GM10847 (cell line): Measurements from ENCODE around the gene HYI.

Experiments
- POLR2A ChIP-seq: IDR thresholded peaks from 2 replicates; pipeline ENCODE4 v1.6.1; 2011; ENCODE audit not compliant: insufficient read length; ENCODE audit errors: extremely low read depth

The HYI gene, protein sequence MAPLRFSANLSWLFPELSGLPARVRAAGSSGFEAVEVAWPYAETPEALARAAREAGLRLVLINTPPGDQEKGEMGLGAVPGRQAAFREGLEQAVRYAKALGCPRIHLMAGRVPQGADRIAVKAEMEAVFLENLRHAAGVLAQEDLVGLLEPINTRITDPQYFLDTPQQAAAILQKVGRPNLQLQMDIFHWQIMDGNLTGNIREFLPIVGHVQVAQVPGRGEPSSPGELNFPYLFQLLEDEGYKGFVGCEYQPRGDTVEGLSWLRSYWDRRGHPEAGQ

DNA sequence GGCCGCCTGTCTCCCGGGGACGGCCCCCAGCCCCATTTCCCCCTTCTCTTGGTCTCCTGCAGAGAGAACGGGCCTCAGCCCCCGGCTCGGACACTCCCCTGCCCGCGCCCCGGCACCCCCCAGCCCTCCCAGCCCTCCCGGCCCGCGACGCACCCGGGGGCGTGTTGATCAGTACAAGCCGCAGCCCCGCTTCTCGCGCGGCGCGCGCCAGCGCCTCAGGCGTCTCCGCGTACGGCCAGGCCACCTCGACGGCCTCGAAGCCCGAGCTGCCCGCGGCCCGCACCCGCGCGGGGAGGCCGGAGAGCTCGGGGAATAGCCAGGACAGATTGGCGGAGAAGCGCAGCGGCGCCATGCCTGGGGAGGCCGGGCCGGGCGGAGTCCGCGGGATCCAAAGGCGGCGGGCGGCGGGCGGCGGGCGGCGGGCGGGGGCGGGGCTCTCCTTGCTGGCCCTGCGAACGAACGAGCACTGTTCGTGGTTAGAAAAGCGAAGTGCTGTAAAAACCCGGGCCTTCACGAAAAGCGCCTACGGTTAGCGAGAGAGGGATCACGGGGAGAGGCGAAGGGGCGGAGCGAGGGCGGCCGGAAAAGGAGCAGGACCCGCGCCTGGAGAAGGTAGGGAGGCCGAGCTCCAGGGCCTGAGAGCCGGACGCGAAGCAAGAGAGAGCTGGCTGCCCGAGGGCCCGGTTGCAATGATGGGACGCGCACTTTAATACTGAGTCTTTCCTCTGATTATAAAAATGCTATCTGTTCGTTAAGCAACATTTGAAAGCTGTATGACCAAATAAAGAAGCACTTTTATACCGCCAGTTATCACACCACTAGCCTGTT is at the start of gene HYI:
TSS of gene HYI (minus strand) at position 490 of the 828 bp plus-strand sequence. CDS start at position 352, 138 bp downstream.
- TF ChIP-seq POLR2A, result peak; percentile 35

DNA sequence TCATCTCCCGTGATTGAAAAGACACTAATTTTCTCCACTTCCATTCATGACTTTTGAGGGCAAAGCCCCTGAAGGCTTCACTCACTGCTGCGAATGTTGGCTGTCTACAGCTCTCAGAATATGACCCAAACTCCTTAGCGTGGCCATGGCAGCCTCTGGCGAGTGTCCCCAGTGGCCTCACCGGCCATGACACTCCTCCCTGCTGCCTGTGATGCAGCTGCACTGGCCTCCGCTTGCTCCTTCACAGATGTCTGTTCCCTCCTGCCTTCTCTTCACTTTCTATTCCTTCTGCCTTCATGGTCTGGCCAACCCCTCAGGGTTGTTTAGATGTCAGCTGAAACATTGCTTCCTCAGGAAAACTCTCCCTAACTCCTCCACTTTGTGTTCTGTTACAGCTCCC is 46.2 kb upstream of the HYI start:
- TF ChIP-seq POLR2A, result no peak

DNA sequence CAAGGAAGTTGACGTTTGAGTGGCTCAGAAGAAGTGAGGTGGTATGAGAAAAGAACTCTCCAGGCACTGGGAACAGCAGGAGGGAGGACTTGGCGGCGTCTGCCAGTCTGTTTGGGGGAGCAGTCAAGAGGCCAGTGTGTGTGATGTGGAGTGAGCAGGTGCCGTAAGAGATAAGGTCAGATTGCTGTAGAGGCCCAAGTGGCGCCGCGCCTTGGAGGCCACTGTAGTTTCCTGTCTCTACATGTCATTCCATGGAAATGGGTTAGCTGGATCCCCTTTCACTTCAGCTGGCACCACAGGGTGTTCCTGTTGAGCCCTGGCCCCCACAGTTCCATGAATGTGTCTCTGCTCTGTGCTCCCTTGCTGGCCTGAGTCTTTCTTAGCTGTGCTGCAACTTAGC is 41.5 kb upstream of the HYI start:
- TF ChIP-seq POLR2A, result no peak

DNA sequence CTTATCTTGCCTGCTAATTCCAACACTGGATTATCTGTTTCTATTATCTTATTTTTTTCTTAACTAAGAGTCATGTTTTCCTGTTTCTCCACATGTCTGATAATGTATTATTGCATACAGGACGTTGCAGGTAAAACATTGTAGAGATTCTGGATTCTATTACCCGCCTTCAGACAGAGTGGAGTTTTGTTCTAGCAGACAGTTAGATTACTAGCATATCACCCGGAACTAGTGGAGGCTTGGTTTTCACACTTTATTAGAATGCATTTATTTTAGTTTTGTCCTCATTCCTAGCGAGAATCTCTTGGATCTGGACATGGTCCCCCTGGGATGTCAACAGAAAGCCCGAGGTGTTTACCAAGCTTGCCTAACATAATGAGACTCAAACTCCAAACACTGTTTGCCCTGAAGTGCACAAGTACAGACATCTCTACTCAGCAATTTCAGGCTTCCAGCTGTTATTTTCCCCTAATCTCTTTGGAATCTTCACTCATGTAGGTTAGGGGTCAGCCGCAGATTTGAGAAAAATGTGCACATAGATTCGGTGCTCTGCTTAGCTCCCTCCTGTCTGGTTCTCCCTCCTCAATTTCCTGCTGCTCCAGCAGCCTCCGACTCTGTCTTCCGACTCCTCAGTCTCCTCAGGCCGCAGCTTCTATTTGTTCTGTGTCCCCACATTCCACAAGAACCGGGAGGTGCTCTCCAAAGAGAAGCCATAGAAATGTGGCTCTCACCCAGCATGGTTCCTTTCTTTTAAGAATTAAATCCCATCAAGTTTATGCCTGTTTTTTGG is 40.1 kb upstream of the HYI start:
- no peak for TF ChIP-seq POLR2A

DNA sequence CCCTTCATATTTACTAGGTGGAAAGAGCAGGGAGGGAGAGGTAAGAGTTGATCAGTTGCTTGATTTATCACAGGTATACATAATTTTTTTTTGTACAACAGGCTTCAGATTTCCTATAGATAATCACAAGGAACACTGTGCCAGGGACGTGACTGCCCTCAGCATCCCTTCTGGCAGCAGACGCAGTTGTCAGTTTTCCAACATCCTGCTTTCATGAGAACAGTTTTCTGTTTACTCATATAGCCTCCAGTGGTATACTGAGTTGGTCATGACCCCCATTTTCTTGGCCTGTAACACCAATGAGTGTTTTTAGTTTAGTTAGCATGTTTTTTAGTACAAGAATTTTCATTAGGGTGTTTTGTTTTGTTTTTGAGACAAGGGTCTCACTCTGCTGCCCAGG is 39.1 kb upstream of the HYI start:
- no peak for TF ChIP-seq POLR2A

DNA sequence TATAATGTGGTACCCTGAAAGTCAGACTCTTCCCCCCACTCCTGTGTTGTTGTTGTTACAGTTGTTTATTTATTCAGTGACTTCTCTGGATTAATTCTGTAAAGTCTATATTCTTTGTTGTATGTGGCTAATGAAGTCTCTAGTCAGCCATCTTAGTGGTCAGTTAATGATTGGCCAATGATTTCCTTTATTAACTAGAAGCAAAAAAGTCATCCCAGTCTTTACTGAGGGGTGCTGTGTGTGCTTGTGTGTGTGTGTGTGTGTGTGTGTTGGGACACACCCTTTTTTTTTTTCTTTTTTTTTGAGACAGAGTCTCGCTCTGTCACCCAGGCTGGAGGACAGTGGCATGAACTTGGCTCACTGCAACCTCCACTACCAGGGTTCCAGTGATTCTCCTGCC is 37.3 kb upstream of the HYI start:
- TF ChIP-seq POLR2A, result no peak

DNA sequence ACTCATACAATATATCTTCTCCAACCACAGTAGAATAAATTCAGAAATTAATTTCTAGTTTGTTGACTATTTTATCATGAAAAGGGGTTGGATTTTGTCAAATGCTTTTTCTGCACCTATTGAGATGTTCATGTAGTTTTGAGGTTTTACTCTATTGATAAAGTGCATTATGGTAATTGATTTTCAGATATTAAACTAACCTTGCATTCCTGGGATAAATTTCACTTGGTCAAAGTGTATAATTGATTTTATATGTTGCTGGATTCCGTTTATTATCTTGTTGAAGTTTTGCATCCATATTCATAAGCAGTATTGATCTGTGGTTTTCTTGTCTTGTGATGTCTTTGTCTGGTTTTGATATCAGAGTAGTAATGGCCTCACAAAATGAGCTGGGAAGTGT is 34.4 kb upstream of the HYI start:
- no peak for TF ChIP-seq POLR2A

DNA sequence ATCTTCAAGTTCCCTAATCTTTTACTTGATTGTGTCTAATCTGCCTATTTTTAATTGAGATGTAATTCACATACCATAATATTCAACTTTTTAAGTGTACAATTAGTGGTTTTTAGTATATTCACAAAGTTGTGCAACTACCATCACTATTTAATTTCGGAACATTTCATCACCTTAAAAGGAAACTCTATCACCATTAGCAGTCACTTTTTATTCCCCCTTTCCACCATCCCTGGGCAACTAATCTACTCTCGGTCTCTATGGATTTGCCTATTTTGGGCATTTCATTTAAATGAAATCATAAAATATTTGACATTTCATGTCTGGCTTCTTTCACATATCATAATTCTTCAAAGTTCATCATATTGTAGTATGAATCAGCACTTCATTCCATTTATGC is 30.6 kb upstream of the HYI start:
- no peak for TF ChIP-seq POLR2A

DNA sequence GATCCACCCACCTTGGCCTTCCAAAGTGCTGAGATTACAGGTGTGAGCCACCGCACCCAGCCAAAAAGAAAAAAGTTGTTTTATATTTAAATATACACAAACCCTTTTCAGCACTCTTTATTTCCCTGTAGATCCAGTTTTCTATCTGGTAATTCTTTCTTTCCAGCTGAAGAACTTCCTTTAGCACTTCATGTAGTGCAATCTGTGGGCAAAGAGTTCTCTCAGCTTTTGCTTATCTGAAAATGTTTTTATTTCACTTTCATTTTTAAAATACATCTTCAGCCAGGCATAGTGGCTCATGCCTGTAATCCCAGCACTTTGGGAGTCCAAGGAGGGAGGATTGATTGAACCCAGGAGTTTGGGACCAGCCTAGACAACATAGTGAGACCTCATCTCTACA is 28.5 kb upstream of the HYI start:
- no peak for TF ChIP-seq POLR2A

DNA sequence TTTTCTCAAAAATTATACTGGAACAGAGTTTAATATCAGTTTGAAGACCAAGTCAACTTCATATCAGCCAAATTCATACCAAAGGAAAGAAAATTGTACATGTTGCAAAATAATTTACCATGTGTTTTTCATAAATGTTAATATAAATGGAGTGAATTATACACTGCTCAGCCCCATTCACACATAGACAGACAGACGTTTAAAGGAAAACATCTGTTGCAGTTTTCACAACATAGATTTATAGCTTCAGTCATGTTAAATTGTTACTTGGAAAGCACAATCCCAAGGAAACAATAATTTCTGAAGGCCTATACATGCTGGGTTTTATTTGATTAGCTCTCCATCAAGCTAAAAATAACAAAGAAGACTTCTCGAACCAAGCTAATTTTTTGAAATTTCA is 27.8 kb upstream of the HYI start:
- TF ChIP-seq POLR2A, result no peak

DNA sequence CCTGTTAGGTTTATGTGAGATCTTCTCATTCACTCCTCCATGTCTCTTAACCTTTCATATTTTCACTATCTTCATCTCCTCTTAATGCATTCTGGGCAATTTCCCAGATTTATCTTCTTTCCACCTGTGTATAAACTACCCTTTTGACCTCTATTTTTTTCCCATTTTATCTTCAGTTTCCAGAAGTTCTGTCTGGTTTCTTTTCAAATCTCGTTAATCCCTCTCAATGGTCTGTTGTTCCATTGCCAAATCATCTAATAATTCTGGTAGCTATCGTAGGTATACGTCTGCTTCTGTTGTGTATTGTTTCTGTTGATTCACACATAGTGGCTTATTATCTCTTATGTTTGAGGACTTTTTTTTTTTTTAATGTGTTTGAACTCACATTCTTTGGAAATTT is 25.7 kb upstream of the HYI start:
- no peak for TF ChIP-seq POLR2A

DNA sequence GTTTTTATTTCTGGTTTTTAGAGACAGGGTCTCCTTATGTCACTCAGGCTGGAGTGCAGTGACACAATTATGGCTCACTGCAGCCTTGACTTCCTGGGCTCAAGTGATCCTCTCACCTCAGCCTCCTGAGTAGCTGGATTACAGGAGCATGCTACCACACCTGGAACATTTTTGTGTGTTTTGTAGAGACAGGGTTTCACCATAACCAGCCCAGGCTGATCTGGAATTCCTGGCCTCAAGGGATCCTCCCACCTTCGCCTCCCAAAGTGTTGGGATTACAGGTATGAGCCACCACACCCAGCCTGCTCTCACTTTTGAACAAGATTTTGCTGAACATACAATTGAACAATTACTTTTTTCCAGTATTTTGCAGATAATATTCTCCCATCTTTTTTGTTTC is 24.0 kb upstream of the HYI start:
- TF ChIP-seq POLR2A, result no peak

DNA sequence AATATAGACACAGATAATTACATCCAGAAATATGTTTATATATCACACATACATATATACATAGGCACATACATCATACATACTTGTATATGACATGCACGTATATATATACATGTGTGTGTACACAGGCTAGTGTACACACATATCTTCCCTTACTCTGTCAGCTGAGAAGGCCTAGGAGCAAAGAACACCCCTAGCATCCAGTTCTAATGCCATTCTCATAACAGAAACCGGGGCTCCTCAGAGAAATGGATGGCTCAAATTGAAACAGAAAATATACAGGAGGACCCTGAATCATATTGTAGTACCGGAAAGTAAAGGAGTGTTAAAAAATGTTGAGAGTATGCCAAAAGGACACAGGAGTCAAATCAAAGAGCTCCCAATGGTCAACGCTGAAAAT is 19.7 kb upstream of the HYI start:
- TF ChIP-seq POLR2A, result no peak

DNA sequence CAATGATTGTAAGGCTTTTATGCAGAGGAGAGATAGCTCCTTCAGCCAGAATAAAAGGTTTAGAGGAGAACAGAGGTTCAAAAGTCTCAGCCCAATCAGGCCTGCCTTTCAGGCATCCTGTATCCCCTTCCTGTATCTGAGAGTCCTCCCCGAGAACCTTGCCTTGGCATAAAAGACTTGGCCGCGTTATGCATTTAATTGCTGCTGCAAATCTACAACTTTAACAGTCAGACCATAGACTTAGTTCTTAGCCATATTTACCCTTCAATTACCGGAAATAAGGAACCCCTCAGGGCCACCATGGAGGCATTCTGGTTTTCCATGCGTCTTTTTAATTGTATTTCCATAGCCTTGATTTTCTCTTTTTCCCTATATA is 18.3 kb upstream of the HYI start:
- no peak for TF ChIP-seq POLR2A

DNA sequence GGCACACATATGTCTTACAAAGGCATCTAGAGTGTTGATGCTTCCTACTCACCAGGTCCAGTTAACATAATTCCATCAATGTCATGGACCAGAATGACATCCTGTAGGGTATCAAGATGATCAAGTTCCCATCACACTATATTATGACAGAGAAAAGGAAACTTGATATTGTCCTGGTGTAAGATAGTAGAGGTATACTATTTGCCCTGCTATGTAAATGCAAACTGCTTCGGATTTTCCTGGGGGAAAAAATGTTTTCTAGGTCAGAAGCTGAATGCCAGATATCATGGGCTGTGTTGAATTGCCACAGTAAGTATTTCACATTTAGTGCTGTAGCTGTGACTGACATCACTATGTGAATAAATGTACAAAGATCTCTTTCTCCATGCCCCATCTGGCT is 16.2 kb upstream of the HYI start:
- no peak for TF ChIP-seq POLR2A

DNA sequence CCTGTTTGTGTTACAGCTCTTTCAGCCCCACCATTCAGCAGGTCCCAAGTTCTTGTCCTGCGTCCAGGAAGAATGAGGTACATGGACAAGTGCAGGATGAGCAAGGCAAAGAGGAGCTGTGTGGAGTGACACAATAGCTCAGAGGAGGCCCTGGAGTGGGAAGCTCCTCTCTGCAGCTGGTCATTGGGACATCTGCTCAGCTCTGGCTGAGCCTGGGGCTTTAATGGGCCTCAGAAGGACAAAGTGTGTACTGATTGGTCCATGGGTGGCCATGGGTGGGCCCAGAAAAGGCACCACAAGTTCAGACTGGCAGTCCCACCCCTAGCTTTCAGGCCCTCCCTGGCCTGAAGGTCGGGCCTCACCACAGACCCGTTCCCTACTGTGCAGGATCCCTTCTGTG is 14.7 kb upstream of the HYI start:
- no peak for TF ChIP-seq POLR2A
